Parietal lobe (tissue), 2 donors: Measurements from ENCODE around the gene ABCC4. TPM values are rescaled to one million over a fixed set of nuclear protein-coding genes. Genes with fewer than 3 reads are reported as not detected.

Source experiments
- small RNA-seq: library from RNA; depleted of rRNA; stranded (forward); fragments of <200 nt; gene quantifications from one replicate; pipeline ENCODE3, GENCODE V24; 2014; ENCODE audit warnings: low replicate concordance
- total RNA-seq: library from RNA; depleted of rRNA; stranded (reverse); fragments of >200 nt; gene quantifications from one replicate; pipeline ENCODE4 v1.2.3, GENCODE V29; 2014

ABCC4 gene
- total RNA-seq: 11.0 TPM

DNA sequence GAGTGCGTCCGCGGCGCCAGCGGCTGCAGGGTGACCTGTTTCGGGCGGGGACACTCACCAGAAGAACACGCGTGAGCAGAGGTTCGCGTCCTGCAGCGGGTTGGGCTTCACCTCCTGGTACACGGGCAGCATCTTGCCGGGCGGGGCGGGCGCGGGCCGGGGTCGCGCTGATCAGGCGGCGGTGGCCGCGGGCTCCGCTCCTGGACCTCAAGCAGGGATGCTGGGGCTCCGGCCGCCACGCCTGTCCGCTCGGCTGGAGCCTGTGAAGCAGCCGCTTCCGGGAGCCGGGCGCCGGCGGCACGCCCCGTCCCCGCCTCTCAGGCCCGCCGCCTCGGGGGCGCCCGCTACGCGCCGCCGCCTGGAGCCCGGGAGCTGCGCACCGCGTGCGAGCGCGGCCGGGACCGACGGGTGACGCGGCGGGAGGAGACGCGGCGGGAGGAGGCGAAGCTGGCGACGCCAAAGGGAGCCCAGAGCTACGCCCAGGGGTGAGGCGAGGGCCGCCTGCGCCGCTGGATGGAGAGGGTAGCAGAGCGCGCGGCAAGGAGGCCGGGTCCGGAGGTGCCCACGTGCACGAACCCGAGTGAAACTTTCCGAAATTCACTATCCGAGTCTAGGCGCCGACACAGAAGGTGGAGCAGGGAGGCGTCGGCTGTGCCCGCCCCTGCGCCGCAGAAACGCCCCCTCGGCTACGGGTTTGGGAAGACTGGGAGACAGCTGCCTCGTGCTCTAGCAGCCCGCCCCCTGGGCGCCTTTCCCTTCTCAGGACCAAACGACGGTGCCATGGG is at the start of gene ABCC4:
Gene ABCC4 (minus strand): TSS at position 269 of the 785 bp plus-strand sequence. CDS start 137 bp downstream, at position 132.

Small RNA genes lying within 50 kb of the gene (small RNA-seq; reads per million reads assigned to genes)
- gene RNU6-62P (not detected), gene RNY3P8 (not detected), gene RNY4P27 (55.9 reads per million, percentile 94 among the genes with 10 or more reads in this experiment)
